Measurements from ENCODE around the gene MTCL1. TPM values are rescaled to one million over a fixed set of nuclear protein-coding genes. Genes with fewer than 3 reads are reported as not detected.

Gene MTCL1
- total and polyA plus RNA-seq, 10 donors, result 1.6 to 7.5 (median 3.9) TPM

- H3K27me3 ChIP-seq (replicated peaks in 1 of 7), result peaks cover 0 to 3% (median 0%) of the 10 kb centered on the region in 7 donors
- no peak overlapping the region for H3K4me3 ChIP-seq
- no peaks in the 10 kb centered on the region for H3K9me3 ChIP-seq
- no peaks in the 10 kb centered on the region for H3K36me3 ChIP-seq
- TF ChIP-seq CTCF (IDR thresholded peaks at IDR 0.05 in 8 of 11, conservative IDR thresholded peaks at IDR 0.05 in 3 of 11), result no peak
- H3K27ac ChIP-seq, result no peak overlapping the region
- 54 to 90% (median 78%) methylated on average over 4 of the region's 4 CpGs for WGBS, 5 donors
- no peak for DNase-seq
- H3K4me1 ChIP-seq, result no peaks in the 10 kb centered on the region
- intact Hi-C loops (cut with DNase I; ENCODE audit: low total_unique reads), result no loop called here
Observed at GRCh38 chr18:8719192-8719591, 13.8 kb downstream of the MTCL1 start.

GRCh38 chr18:8720141-8720540 is 14.8 kb downstream of the MTCL1 start:
- no peak for DNase-seq
- Histone ChIP-seq H3K4me1 (no peaks in the 10 kb centered on the region), H3K4me3 (no peak overlapping the region), H3K27ac (no peak overlapping the region), H3K27me3 (replicated peaks in 1 of 7) (peaks cover 0 to 3% (median 0%) of the 10 kb centered on the region in 7 donors), H3K36me3 (no peaks in the 10 kb centered on the region), H3K9me3 (no peaks in the 10 kb centered on the region)
- no peak for TF ChIP-seq POLR2AphosphoS5 (IDR thresholded peaks at IDR 0.05)
- no peak for TF ChIP-seq POLR2A (IDR thresholded peaks at IDR 0.05)
- no peak for TF ChIP-seq CTCF (IDR thresholded peaks at IDR 0.05 in 8 of 11, conservative IDR thresholded peaks at IDR 0.05 in 3 of 11)
- intact Hi-C loops (cut with DNase I; ENCODE audit: low total_unique reads), result no loop called here
- WGBS, 5 donors, result 84 to 89% (median 88%) methylated on average over 7 of the region's 7 CpGs

GRCh38 chr18:8721094-8721669 is 15.8 kb downstream of the MTCL1 start:
- TF ChIP-seq CTCF (IDR thresholded peaks at IDR 0.05 in 8 of 11, conservative IDR thresholded peaks at IDR 0.05 in 3 of 11), result no peak
- TF ChIP-seq POLR2AphosphoS5 (IDR thresholded peaks at IDR 0.05), result no peak
- no peak for TF ChIP-seq POLR2A (IDR thresholded peaks at IDR 0.05)
- intact Hi-C loops (cut with DNase I; ENCODE audit: low total_unique reads), result no loop called here
- peaks cover 0 to 3% (median 0%) of the 10 kb centered on the region in 7 donors for H3K27me3 ChIP-seq (replicated peaks in 1 of 7)
- no peaks in the 10 kb centered on the region for H3K36me3 ChIP-seq
- no peak for DNase-seq
- no peaks in the 10 kb centered on the region for H3K4me1 ChIP-seq
- H3K27ac ChIP-seq, result no peak overlapping the region
- H3K9me3 ChIP-seq, result no peaks in the 10 kb centered on the region
- WGBS, 5 donors, result 86 to 92% (median 90%) methylated on average over 9 of the region's 9 CpGs
- H3K4me3 ChIP-seq, result no peak overlapping the region

DNA sequence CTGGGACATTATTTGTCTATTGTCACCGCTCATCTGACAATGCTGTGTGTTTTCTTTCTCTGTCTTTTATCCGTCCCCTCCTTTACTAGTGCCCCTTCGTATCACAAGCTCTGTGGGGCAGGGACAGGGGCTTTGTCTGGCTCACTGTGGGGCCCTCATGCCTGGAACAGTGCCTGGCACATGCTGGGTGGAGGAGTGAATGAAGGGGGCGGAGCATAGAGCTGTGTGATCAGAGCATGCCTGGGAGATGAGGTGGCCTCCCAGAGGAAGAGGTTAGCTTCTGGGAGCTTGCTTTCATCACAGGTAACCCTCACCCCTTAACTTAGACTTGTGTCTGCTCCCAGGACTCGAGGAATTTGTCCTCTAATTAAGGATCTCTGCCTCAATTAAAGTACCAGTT is 16.4 kb downstream of the MTCL1 start:
- peaks cover 0 to under 1% (median 0%) of the 10 kb centered on the region in 8 donors for H3K9me3 ChIP-seq
- H3K4me3 ChIP-seq, result no peak overlapping the region
- intact Hi-C loops (cut with DNase I; ENCODE audit: low total_unique reads), result no loop called here
- WGBS, 5 donors, result 70 to 87% (median 83%) methylated on average over 5 of the region's 5 CpGs
- DNase-seq, result no peak
- H3K4me1 ChIP-seq, result no peaks in the 10 kb centered on the region
- H3K36me3 ChIP-seq, result no peaks in the 10 kb centered on the region
- H3K27me3 ChIP-seq (replicated peaks in 1 of 7), result peaks cover 0 to 3% (median 0%) of the 10 kb centered on the region in 7 donors
- H3K27ac ChIP-seq, result no peak overlapping the region
- TF ChIP-seq POLR2A (IDR thresholded peaks at IDR 0.05) (no peak), POLR2AphosphoS5 (IDR thresholded peaks at IDR 0.05) (no peak), CTCF (IDR thresholded peaks at IDR 0.05 in 8 of 11, conservative IDR thresholded peaks at IDR 0.05 in 3 of 11) (no peak)
